Psoas muscle (tissue), 8 donors: Measurements from ENCODE around the gene ADSS1. TPM values are rescaled to one million over a fixed set of nuclear protein-coding genes. Genes with fewer than 3 reads are reported as not detected.

Source experiments
- ATAC-seq, 4 donors: fragments of 200-7000 bp; cut with Tn5 transposase; one replicate each; pipeline ENCODE4 v1.9.1; 2020; ENCODE audit warnings: moderate library complexity in 3 of 4, mild to moderate bottlenecking in 2 of 4
- DNase-seq, 2 donors: peaks; one replicate each; pipeline ENCODE4 v3.0.0-alpha.2; 2020
- H3K27ac ChIP-seq: fragments of 200-600 bp; one replicate; pipeline ENCODE4 v1.8.0; 2022
- H3K27me3 ChIP-seq, 3 donors: fragments of 200-600 bp in 1 of 3; one replicate each; pipeline versions ENCODE4 v1.6.1 to v1.8.0; 2013 to 2022; ENCODE audit warnings: low read length in 2 of 3, mild to moderate bottlenecking in 2 of 3, moderate library complexity in 1 of 3; ENCODE audit not compliant: insufficient read depth in 3 of 3
- H3K36me3 ChIP-seq, 2 donors: fragments of 200-600 bp in 1 of 2; one replicate each; pipeline versions ENCODE4 v1.6.1 to v1.8.0; 2013 to 2022; ENCODE audit warnings: low read depth in 1 of 2, mild to moderate bottlenecking in 1 of 2, moderate library complexity in 1 of 2; ENCODE audit not compliant: insufficient read depth in 1 of 2
- H3K4me1 ChIP-seq: fragments of 200-600 bp; one replicate; pipeline ENCODE4 v1.8.0; 2022
- H3K4me3 ChIP-seq: fragments of 200-600 bp; one replicate; pipeline ENCODE4 v1.8.0; 2022; ENCODE audit warnings: mild to moderate bottlenecking
- H3K9me3 ChIP-seq: fragments of 200-600 bp; one replicate; pipeline ENCODE4 v1.8.0; 2022
- CTCF ChIP-seq: fragments of 200-600 bp; IDR thresholded peaks from one replicate; pipeline ENCODE4 v1.8.0; 2022; ENCODE audit warnings: antibody characterized with exemption
- WGBS, 3 donors: extraction: QIAGEN DNeasy Blood & Tissue Kit; methylation state at CpG; one replicate each; pipeline versions ENCODE4 v1.1.6 to v1.1.7; 2013; 5-methylcytosine and 5-hydroxymethylcytosine counted together
- intact Hi-C, 2 donors: fragments of 100-400 bp; cut with DNase I; formaldehyde crosslinking; loops; one replicate each; pipeline versions ENCODE4 v1.11.0 to v1.14.2; 2022
- polyA plus RNA-seq, 3 donors: library from polyadenylated mRNA; stranded (reverse); fragments of 200-250 nt; gene quantifications; one replicate each; pipeline ENCODE4 v1.2.3, GENCODE V29; 2013
- total RNA-seq, 4 donors: library from RNA; stranded (reverse); fragmentation: NEBNext Ultra II Directional in 2 of 4; extraction: Animal tissue kit (Norgen Biotek cat#: 25700) in 2 of 4; gene quantifications; one replicate each; pipeline versions ENCODE4 v1.2.1 to v1.2.4, GENCODE V29; 2021 to 2023
- donor health status: healthy with polysubstance abuse.
- donor health status: DM: no; HTN: no; CAD: no; lungs with moderate emphysema.
- donor health status: Bipolar disorder and iron deficiency.
- donor health status: healthy.
- donor health status: DM: yes; HTN: yes; CAD: no.
- donor health status: DM: no; HTN: no; CAD: no.
- donor health status: DM: no; HTN: no; CAD: no.
- donor health status: DM: yes; HTN: yes; CAD: no.

ADSS1 gene
- total and polyA plus RNA-seq, 7 donors, result 187 to 394 (median 300) TPM

- TF ChIP-seq CTCF, result no peak
- WGBS, 3 donors, result 58 to 66% (median 59%) methylated on average over 17 to 18 of the region's 18 CpGs
- H3K27me3 ChIP-seq, result no peaks in the 10 kb centered on the region
- peaks cover 0 to 59% of the 10 kb centered on the region in 2 donors for H3K36me3 ChIP-seq
- no peak overlapping the region for H3K27ac ChIP-seq
- ATAC-seq (no peak), DNase-seq (no peak)
- no peaks in the 10 kb centered on the region for H3K9me3 ChIP-seq
- no peak overlapping the region for H3K4me3 ChIP-seq
- no peaks in the 10 kb centered on the region for H3K4me1 ChIP-seq
- intact Hi-C loops, result loop anchor here in 1 of 2 donors (2.0 to 5.0 kb wide), 2 partner anchors 59 to 572 kb away; partner anchors contain the start of gene KIF26A
Measured at GRCh38 chr14:104709387-104710039, 14.5 kb upstream of the ADSS1 start.

GRCh38 chr14:104710071-104710735 is 13.8 kb upstream of the ADSS1 start:
- TF ChIP-seq CTCF, result no peak
- ATAC-seq, result no peak
- DNase-seq, result no peak
- Histone ChIP-seq H3K27me3 (no peaks in the 10 kb centered on the region), H3K4me3 (no peak overlapping the region), H3K36me3 (peaks cover 0 to 60% of the 10 kb centered on the region in 2 donors), H3K27ac (no peak overlapping the region), H3K4me1 (no peaks in the 10 kb centered on the region), H3K9me3 (no peaks in the 10 kb centered on the region)
- intact Hi-C loops, result no loop called here
- WGBS, 3 donors, result 64 to 75% (median 65%) methylated on average over 31 to 34 of the region's 34 CpGs

GRCh38 chr14:104712881-104713734 is 10.9 kb upstream of the ADSS1 start:
- WGBS, 3 donors, result 89 to 94% (median 91%) methylated on average over 32 to 40 of the region's 40 CpGs
- intact Hi-C loops, result no loop called here
- H3K4me3 ChIP-seq, result no peak overlapping the region
- no peak for DNase-seq
- H3K27me3 ChIP-seq, result no peaks in the 10 kb centered on the region
- H3K4me1 ChIP-seq, result no peaks in the 10 kb centered on the region
- no peak for TF ChIP-seq CTCF
- H3K9me3 ChIP-seq, result no peaks in the 10 kb centered on the region
- no peak for ATAC-seq
- H3K36me3 ChIP-seq, result peaks cover 0 to 59% of the 10 kb centered on the region in 2 donors
- H3K27ac ChIP-seq, result no peak overlapping the region

GRCh38 chr14:104714066-104714465 is 10.0 kb upstream of the ADSS1 start:
- 92 to 94% (median 92%) methylated on average over 15 to 16 of the region's 16 CpGs for WGBS, 3 donors
- Histone ChIP-seq H3K36me3 (peaks cover 0 to 59% of the 10 kb centered on the region in 2 donors), H3K4me3 (no peak overlapping the region), H3K27ac (no peak overlapping the region), H3K4me1 (peaks cover 8% of the 10 kb centered on the region), H3K27me3 (no peaks in the 10 kb centered on the region), H3K9me3 (no peaks in the 10 kb centered on the region)
- TF ChIP-seq CTCF, result no peak
- intact Hi-C loops, result no loop called here
- DNase-seq (no peak), ATAC-seq (no peak)
